ACC112 (cell line): Measurements from ENCODE around the gene SARDH.

Experiments
- H2AFZ ChIP-seq: fragments of 200-600 bp; sonication (generic); one replicate; pipeline ENCODE4 v1.6.0; 2017; ENCODE audit warnings: antibody characterized with exemption, low read length; ENCODE audit not compliant: unreplicated experiment
- H3K27ac ChIP-seq: fragments of 200-600 bp; sonication (generic); 2 replicates; pipeline ENCODE4 v1.5.1; 2014; ENCODE audit warnings: low read depth, mild to moderate bottlenecking, antibody characterized with exemption, low read length, moderate library complexity
- H3K27me3 ChIP-seq: fragments of 200-600 bp; sonication (generic); 2 replicates; pipeline ENCODE4 v1.6.1; 2014; ENCODE audit warnings: mild to moderate bottlenecking, antibody characterized with exemption, low read length, moderate library complexity, mixed read lengths; ENCODE audit not compliant: insufficient read depth
- H3K36me3 ChIP-seq: fragments of 200-600 bp; sonication (generic); 2 replicates; pipeline ENCODE4 v1.6.1; 2016; ENCODE audit warnings: mild to moderate bottlenecking, antibody characterized with exemption, low read length, moderate library complexity, mixed read lengths; ENCODE audit not compliant: insufficient read depth
- H3K4me1 ChIP-seq: fragments of 200-600 bp; sonication (generic); one replicate; pipeline ENCODE4 v1.6.1; 2016; ENCODE audit warnings: low read length, mixed read lengths; ENCODE audit not compliant: insufficient read depth, unreplicated experiment, control insufficient read depth
- H3K4me3 ChIP-seq: fragments of 200-600 bp; sonication (generic); 2 replicates; pipeline ENCODE4 v1.5.1; 2014; ENCODE audit warnings: mild to moderate bottlenecking, low read depth, low read length
- H3K79me2 ChIP-seq: fragments of 200-600 bp; sonication (generic); one replicate; pipeline ENCODE4 v1.6.0; 2016; ENCODE audit warnings: low read length; ENCODE audit not compliant: control insufficient read depth, unreplicated experiment, insufficient read depth

Gene SARDH

GRCh38 chr9:133709691-133710571 lies 28.2 kb downstream of the SARDH start:
- Histone ChIP-seq H3K4me1 (peaks cover 63% of the 10 kb centered on the region), H3K36me3 (no peaks in the 10 kb centered on the region), H2AFZ (no peak overlapping the region), H3K27me3 (no peaks in the 10 kb centered on the region), H3K79me2 (no peaks in the 10 kb centered on the region), H3K27ac (peak overlapping the region; percentile 88), H3K4me3 (no peak overlapping the region)

GRCh38 chr9:133709015-133709611 lies 29.0 kb downstream of the SARDH start:
- Histone ChIP-seq H3K4me1 (peaks cover 54% of the 10 kb centered on the region), H3K36me3 (no peaks in the 10 kb centered on the region), H3K27me3 (no peaks in the 10 kb centered on the region), H3K4me3 (no peak overlapping the region), H3K79me2 (no peaks in the 10 kb centered on the region), H3K27ac (no peak overlapping the region), H2AFZ (no peak overlapping the region)

- Histone ChIP-seq H2AFZ (no peak overlapping the region), H3K4me1 (peaks cover 49% of the 10 kb centered on the region), H3K36me3 (no peaks in the 10 kb centered on the region), H3K27ac (0 out of 2 replicates have a peak overlapping the region, but pooled peaks have one; percentile 83), H3K79me2 (no peaks in the 10 kb centered on the region), H3K4me3 (no peak overlapping the region), H3K27me3 (no peaks in the 10 kb centered on the region)
These were observed 29.7 kb downstream of the SARDH start for GRCh38 chr9:133708246-133709014.

GRCh38 chr9:133707763-133708245 lies 30.3 kb downstream of the SARDH start:
- Histone ChIP-seq H3K27me3 (no peaks in the 10 kb centered on the region), H3K79me2 (no peaks in the 10 kb centered on the region), H3K4me1 (peaks cover 49% of the 10 kb centered on the region), H3K36me3 (no peaks in the 10 kb centered on the region), H3K4me3 (no peak overlapping the region), H3K27ac (peak overlapping the region; percentile 83), H2AFZ (no peak overlapping the region)

- H2AFZ ChIP-seq: peak overlapping the region; percentile 1
- no peaks in the 10 kb centered on the region for H3K27me3 ChIP-seq
- H3K36me3 ChIP-seq: no peaks in the 10 kb centered on the region
- H3K4me3 ChIP-seq: peak overlapping the region; percentile 4; the same call in 1 of the 2 replicates
- no peaks in the 10 kb centered on the region for H3K79me2 ChIP-seq
- H3K4me1 ChIP-seq: peaks cover 46% of the 10 kb centered on the region
- peak overlapping the region; percentile 83 for H3K27ac ChIP-seq
These were observed 30.9 kb downstream of the SARDH start for GRCh38 chr9:133707065-133707762.

- Histone ChIP-seq H2AFZ (peak overlapping the region; percentile 1), H3K27ac (peak overlapping the region; percentile 83)
These were observed 31.7 kb downstream of the SARDH start for GRCh38 chr9:133706307-133707050.

GRCh38 chr9:133705576-133705975 lies 32.6 kb downstream of the SARDH start:
- no peaks in the 10 kb centered on the region for H3K79me2 ChIP-seq
- H3K27me3 ChIP-seq: no peaks in the 10 kb centered on the region
- no peak overlapping the region for H3K27ac ChIP-seq
- no peaks in the 10 kb centered on the region for H3K36me3 ChIP-seq
- peaks cover 29% of the 10 kb centered on the region for H3K4me1 ChIP-seq
- H2AFZ ChIP-seq: no peak overlapping the region
- no peak overlapping the region for H3K4me3 ChIP-seq

More at GRCh38 chr9:133706307-133707050, 31.7 kb downstream of the SARDH start:
- H3K4me3 ChIP-seq: peak overlapping the region; percentile 4; the same call in 1 of the 2 replicates
- no peaks in the 10 kb centered on the region for H3K36me3 ChIP-seq
- H3K27me3 ChIP-seq: no peaks in the 10 kb centered on the region
- H3K79me2 ChIP-seq: no peaks in the 10 kb centered on the region
- peaks cover 38% of the 10 kb centered on the region for H3K4me1 ChIP-seq

- no peak overlapping the region for H3K27ac ChIP-seq
- H3K36me3 ChIP-seq: no peaks in the 10 kb centered on the region
- peaks cover 26% of the 10 kb centered on the region for H3K4me1 ChIP-seq
- H3K27me3 ChIP-seq: no peaks in the 10 kb centered on the region
- H3K4me3 ChIP-seq: no peak overlapping the region
- H3K79me2 ChIP-seq: no peaks in the 10 kb centered on the region
- no peak overlapping the region for H2AFZ ChIP-seq
These were observed 33.4 kb downstream of the SARDH start for GRCh38 chr9:133704711-133705181.

GRCh38 chr9:133703591-133704399 lies 34.4 kb downstream of the SARDH start:
- H3K36me3 ChIP-seq: no peaks in the 10 kb centered on the region
- H3K27me3 ChIP-seq: no peaks in the 10 kb centered on the region

More at GRCh38 chr9:133703591-133704399, 34.4 kb downstream of the SARDH start:
- Histone ChIP-seq H3K79me2 (no peaks in the 10 kb centered on the region), H3K4me1 (peaks cover 26% of the 10 kb centered on the region), H2AFZ (no peak overlapping the region), H3K4me3 (no peak overlapping the region), H3K27ac (no peak overlapping the region)
